ENCODE measurements around the gene CCR5AS.

CCR5AS gene

GRCh38 chr3:46383211-46383950, 23.5 kb downstream of the CCR5AS start:
- in situ Hi-C loops (cut with MboI; ENCODE audit: low sequenced_read_pairs): no loop called here

- in situ Hi-C loops (cut with MboI; ENCODE audit: low sequenced_read_pairs): no loop called here
Measured at GRCh38 chr3:46381625-46382024, 25.2 kb downstream of the CCR5AS start.

- in situ Hi-C loops (cut with MboI; ENCODE audit: low sequenced_read_pairs): no loop called here
Measured at GRCh38 chr3:46380471-46381221, 26.2 kb downstream of the CCR5AS start.

- in situ Hi-C loops (cut with MboI; ENCODE audit: low sequenced_read_pairs): no loop called here
Measured at GRCh38 chr3:46378426-46378942, 28.4 kb downstream of the CCR5AS start.

- in situ Hi-C loops (cut with MboI; ENCODE audit: low sequenced_read_pairs): no loop called here
Measured at GRCh38 chr3:46375814-46376213, 31.1 kb downstream of the CCR5AS start.

GRCh38 chr3:46375218-46375617, 31.6 kb downstream of the CCR5AS start:
- in situ Hi-C loops (cut with MboI; ENCODE audit: low sequenced_read_pairs): no loop called here

GRCh38 chr3:46374755-46375154, 32.1 kb downstream of the CCR5AS start:
- in situ Hi-C loops (cut with MboI; ENCODE audit: low sequenced_read_pairs): no loop called here

GRCh38 chr3:46372492-46373359, 34.1 kb downstream of the CCR5AS start:
- in situ Hi-C loops (cut with MboI; ENCODE audit: low sequenced_read_pairs): no loop called here

GRCh38 chr3:46371519-46372340, 35.1 kb downstream of the CCR5AS start:
- in situ Hi-C loops (cut with MboI; ENCODE audit: low sequenced_read_pairs): no loop called here

GRCh38 chr3:46370839-46371518, 35.9 kb downstream of the CCR5AS start, which contains the start of gene CCR5:
Gene CCR5, plus strand, starts transcription at chr3:46370946. Its CDS starts 1,957 bp downstream, at chr3:46372903.
- in situ Hi-C loops (cut with MboI; ENCODE audit: low sequenced_read_pairs): no loop called here

GRCh38 chr3:46369675-46370132, 37.2 kb downstream of the CCR5AS start:
- in situ Hi-C loops (cut with MboI; ENCODE audit: low sequenced_read_pairs): no loop called here

- in situ Hi-C loops (cut with MboI; ENCODE audit: low sequenced_read_pairs): no loop called here
Measured at GRCh38 chr3:46369151-46369550, 37.7 kb downstream of the CCR5AS start.

GRCh38 chr3:46368569-46368968, 38.3 kb downstream of the CCR5AS start:
- in situ Hi-C loops (cut with MboI; ENCODE audit: low sequenced_read_pairs): no loop called here

- in situ Hi-C loops (cut with MboI; ENCODE audit: low sequenced_read_pairs): no loop called here
Measured at GRCh38 chr3:46367811-46368210, 39.1 kb downstream of the CCR5AS start.

GRCh38 chr3:46365737-46366524, 40.9 kb downstream of the CCR5AS start:
- in situ Hi-C loops (cut with MboI; ENCODE audit: low sequenced_read_pairs): no loop called here

- in situ Hi-C loops (cut with MboI; ENCODE audit: low sequenced_read_pairs): no loop called here
Measured at GRCh38 chr3:46365041-46365440, 41.8 kb downstream of the CCR5AS start.

- in situ Hi-C loops (cut with MboI; ENCODE audit: low sequenced_read_pairs): no loop called here
Measured at GRCh38 chr3:46361408-46362283, 45.2 kb downstream of the CCR5AS start.

- in situ Hi-C loops (cut with MboI; ENCODE audit: low sequenced_read_pairs): no loop called here
Measured at GRCh38 chr3:46360907-46361306, 46.0 kb downstream of the CCR5AS start.

Measured in hTERT RPE-1 (cell line).